ENCODE data around the gene PAK5. TPM values are rescaled to one million over a fixed set of nuclear protein-coding genes. Genes with fewer than 3 reads are reported as not detected.

The PAK5 gene
- total and polyA plus RNA-seq, 7 experiments from 2014 or later = not detected

GRCh38 chr20:9829835-9830234 lies 9.0 kb downstream of the PAK5 start:
- intact Hi-C loops (cut with micrococcal nuclease) = no loop called here
- ATAC-seq = no peak
- H3K4me3 ChIP-seq (ENCODE audit: low read length) = no peak overlapping the region
- peaks cover 0 to 3% (median 0%) of the 10 kb centered on the region in 11 donors for H3K9me3 Mint-ChIP-seq
- no peak overlapping the region for H3K27ac Mint-ChIP-seq
- H3K9me3 ChIP-seq (ENCODE audit: control insufficient read depth in 2 of 3, low read length in 3 of 3) = no peaks in the 10 kb centered on the region
- H3K27me3 ChIP-seq (ENCODE audit: control insufficient read depth in 2 of 2, insufficient read depth in 2 of 2, low read length in 2 of 2) = no peaks in the 10 kb centered on the region
- ChIA-PET POLR2A (no interaction called here), CTCF (no interaction called here)
- DNase-seq = no peak
- no peaks in the 10 kb centered on the region for H3K4me1 ChIP-seq (ENCODE audit: control insufficient read depth in 2 of 2, insufficient read depth in 2 of 2, low read length in 2 of 2)
- H3K4me1 Mint-ChIP-seq = no peaks in the 10 kb centered on the region
- H3K27me3 Mint-ChIP-seq = peaks cover 0 to under 1% (median 0%) of the 10 kb centered on the region in 5 donors
- no peaks in the 10 kb centered on the region for H3K36me3 Mint-ChIP-seq
- no peaks in the 10 kb centered on the region for H3K36me3 ChIP-seq (ENCODE audit: control insufficient read depth in 2 of 3, insufficient read depth in 3 of 3, low read length in 3 of 3)
- no peak overlapping the region for H3K27ac ChIP-seq (ENCODE audit: low read depth, low read length)
- no peak overlapping the region for H3K4me3 Mint-ChIP-seq

GRCh38 chr20:9817654-9818053 lies 21.2 kb downstream of the PAK5 start:
- H3K27ac Mint-ChIP-seq = no peak overlapping the region
- no peaks in the 10 kb centered on the region for H3K27me3 Mint-ChIP-seq

GRCh38 chr20:9815632-9816031 lies 23.2 kb downstream of the PAK5 start:
- intact Hi-C loops (cut with micrococcal nuclease) = no loop called here
- DNase-seq (no peak), ATAC-seq (no peak)
- Histone ChIP-seq H3K36me3 (ENCODE audit: control insufficient read depth in 2 of 3, insufficient read depth in 3 of 3, low read length in 3 of 3) (no peaks in the 10 kb centered on the region), H3K27ac (ENCODE audit: low read depth, low read length) (no peak overlapping the region), H3K4me3 (ENCODE audit: low read length) (no peak overlapping the region), H3K27me3 (ENCODE audit: control insufficient read depth in 2 of 2, insufficient read depth in 2 of 2, low read length in 2 of 2) (no peaks in the 10 kb centered on the region), H3K4me1 (ENCODE audit: control insufficient read depth in 2 of 2, insufficient read depth in 2 of 2, low read length in 2 of 2) (no peaks in the 10 kb centered on the region), H3K9me3 (ENCODE audit: control insufficient read depth in 2 of 3, low read length in 3 of 3) (no peaks in the 10 kb centered on the region)
- POLR2A ChIA-PET = no interaction called here
- no peak overlapping the region for H3K4me3 Mint-ChIP-seq
- no peaks in the 10 kb centered on the region for H3K36me3 Mint-ChIP-seq
- H3K9me3 Mint-ChIP-seq = peaks cover 0 to 5% (median 0%) of the 10 kb centered on the region in 11 donors
- H3K27me3 Mint-ChIP-seq = no peaks in the 10 kb centered on the region
- no peak overlapping the region for H3K27ac Mint-ChIP-seq
- H3K4me1 Mint-ChIP-seq = no peaks in the 10 kb centered on the region
- CTCF ChIA-PET = no interaction called here

More at GRCh38 chr20:9817654-9818053, 21.2 kb downstream of the PAK5 start:
- H3K36me3 Mint-ChIP-seq = no peaks in the 10 kb centered on the region
- Histone ChIP-seq H3K4me3 (ENCODE audit: low read length) (no peak overlapping the region), H3K27me3 (ENCODE audit: control insufficient read depth in 2 of 2, insufficient read depth in 2 of 2, low read length in 2 of 2) (no peaks in the 10 kb centered on the region), H3K36me3 (ENCODE audit: control insufficient read depth in 2 of 3, insufficient read depth in 3 of 3, low read length in 3 of 3) (no peaks in the 10 kb centered on the region), H3K4me1 (ENCODE audit: control insufficient read depth in 2 of 2, insufficient read depth in 2 of 2, low read length in 2 of 2) (no peaks in the 10 kb centered on the region), H3K9me3 (ENCODE audit: control insufficient read depth in 2 of 3, low read length in 3 of 3) (no peaks in the 10 kb centered on the region), H3K27ac (ENCODE audit: low read depth, low read length) (no peak overlapping the region)
- intact Hi-C loops (cut with micrococcal nuclease) = no loop called here
- no peak overlapping the region for H3K4me3 Mint-ChIP-seq
- POLR2A ChIA-PET = no interaction called here
- peaks cover 0 to 5% (median 2%) of the 10 kb centered on the region in 11 donors for H3K9me3 Mint-ChIP-seq
- H3K4me1 Mint-ChIP-seq = no peaks in the 10 kb centered on the region
- CTCF ChIA-PET = no interaction called here
- ATAC-seq (no peak), DNase-seq (no peak)

- CTCF ChIA-PET = no interaction called here
- no peak for DNase-seq
- H3K4me3 Mint-ChIP-seq = no peak overlapping the region
- no peaks in the 10 kb centered on the region for H3K4me1 Mint-ChIP-seq
- no peaks in the 10 kb centered on the region for H3K36me3 ChIP-seq (ENCODE audit: control insufficient read depth in 2 of 3, insufficient read depth in 3 of 3, low read length in 3 of 3)
- POLR2A ChIA-PET = no interaction called here
- H3K27me3 ChIP-seq (ENCODE audit: control insufficient read depth in 2 of 2, insufficient read depth in 2 of 2, low read length in 2 of 2) = no peaks in the 10 kb centered on the region
- H3K36me3 Mint-ChIP-seq = no peaks in the 10 kb centered on the region
- ATAC-seq = no peak
- H3K4me3 ChIP-seq (ENCODE audit: low read length) = no peak overlapping the region
- H3K9me3 ChIP-seq (ENCODE audit: control insufficient read depth in 2 of 3, low read length in 3 of 3) = no peaks in the 10 kb centered on the region
- peaks cover 0 to 11% (median 0%) of the 10 kb centered on the region in 11 donors for H3K9me3 Mint-ChIP-seq
- peaks cover 0 to 7% (median 0%) of the 10 kb centered on the region in 5 donors for H3K27me3 Mint-ChIP-seq
- intact Hi-C loops (cut with micrococcal nuclease) = no loop called here
- no peak overlapping the region for H3K27ac ChIP-seq (ENCODE audit: low read depth, low read length)
- H3K4me1 ChIP-seq (ENCODE audit: control insufficient read depth in 2 of 2, insufficient read depth in 2 of 2, low read length in 2 of 2) = no peaks in the 10 kb centered on the region
- no peak overlapping the region for H3K27ac Mint-ChIP-seq
Observed at GRCh38 chr20:9810738-9811137, 28.1 kb downstream of the PAK5 start.

- H3K9me3 ChIP-seq (ENCODE audit: control insufficient read depth in 2 of 3, low read length in 3 of 3) = no peaks in the 10 kb centered on the region
- intact Hi-C loops (cut with micrococcal nuclease) = no loop called here
Observed at GRCh38 chr20:9809271-9809670, 29.6 kb downstream of the PAK5 start.

GRCh38 chr20:9808166-9808565 lies 30.7 kb downstream of the PAK5 start:
- Mint-ChIP-seq H3K4me1 (no peaks in the 10 kb centered on the region), H3K4me3 (no peak overlapping the region), H3K27me3 (peaks cover 0 to 7% (median 0%) of the 10 kb centered on the region in 5 donors), H3K27ac (no peak overlapping the region), H3K9me3 (peaks cover 0 to 9% (median 3%) of the 10 kb centered on the region in 11 donors), H3K36me3 (no peaks in the 10 kb centered on the region)
- ATAC-seq = no peak
- no peak overlapping the region for H3K4me3 ChIP-seq (ENCODE audit: low read length)
- no peaks in the 10 kb centered on the region for H3K9me3 ChIP-seq (ENCODE audit: control insufficient read depth in 2 of 3, low read length in 3 of 3)
- no peaks in the 10 kb centered on the region for H3K4me1 ChIP-seq (ENCODE audit: control insufficient read depth in 2 of 2, insufficient read depth in 2 of 2, low read length in 2 of 2)
- no peaks in the 10 kb centered on the region for H3K36me3 ChIP-seq (ENCODE audit: control insufficient read depth in 2 of 3, insufficient read depth in 3 of 3, low read length in 3 of 3)
- H3K27me3 ChIP-seq (ENCODE audit: control insufficient read depth in 2 of 2, insufficient read depth in 2 of 2, low read length in 2 of 2) = no peaks in the 10 kb centered on the region
- DNase-seq = no peak
- no peak overlapping the region for H3K27ac ChIP-seq (ENCODE audit: low read depth, low read length)
- ChIA-PET CTCF (no interaction called here), POLR2A (no interaction called here)
- intact Hi-C loops (cut with micrococcal nuclease) = no loop called here

More at GRCh38 chr20:9809271-9809670, 29.6 kb downstream of the PAK5 start:
- Histone ChIP-seq H3K27ac (ENCODE audit: low read depth, low read length) (no peak overlapping the region), H3K27me3 (ENCODE audit: control insufficient read depth in 2 of 2, insufficient read depth in 2 of 2, low read length in 2 of 2) (no peaks in the 10 kb centered on the region), H3K4me3 (ENCODE audit: low read length) (no peak overlapping the region), H3K4me1 (ENCODE audit: control insufficient read depth in 2 of 2, insufficient read depth in 2 of 2, low read length in 2 of 2) (no peaks in the 10 kb centered on the region), H3K36me3 (ENCODE audit: control insufficient read depth in 2 of 3, insufficient read depth in 3 of 3, low read length in 3 of 3) (no peaks in the 10 kb centered on the region)
- peaks cover 0 to 7% (median 0%) of the 10 kb centered on the region in 5 donors for H3K27me3 Mint-ChIP-seq
- POLR2A ChIA-PET = no interaction called here
- CTCF ChIA-PET = no interaction called here
- H3K4me3 Mint-ChIP-seq = no peak overlapping the region
- H3K36me3 Mint-ChIP-seq = no peaks in the 10 kb centered on the region
- DNase-seq (no peak), ATAC-seq (no peak)
- peaks cover 0 to 9% (median 0%) of the 10 kb centered on the region in 11 donors for H3K9me3 Mint-ChIP-seq
- no peak overlapping the region for H3K27ac Mint-ChIP-seq
- no peaks in the 10 kb centered on the region for H3K4me1 Mint-ChIP-seq

- Mint-ChIP-seq H3K27me3 (peaks cover 0 to 7% (median 0%) of the 10 kb centered on the region in 5 donors), H3K9me3 (peaks cover 0 to 12% (median 3%) of the 10 kb centered on the region in 11 donors), H3K4me1 (no peaks in the 10 kb centered on the region), H3K4me3 (no peak overlapping the region), H3K36me3 (no peaks in the 10 kb centered on the region), H3K27ac (no peak overlapping the region)
- H3K36me3 ChIP-seq (ENCODE audit: control insufficient read depth in 2 of 3, insufficient read depth in 3 of 3, low read length in 3 of 3) = no peaks in the 10 kb centered on the region
- no peaks in the 10 kb centered on the region for H3K9me3 ChIP-seq (ENCODE audit: control insufficient read depth in 2 of 3, low read length in 3 of 3)
- H3K4me3 ChIP-seq (ENCODE audit: low read length) = no peak overlapping the region
- ATAC-seq = no peak
- no peaks in the 10 kb centered on the region for H3K4me1 ChIP-seq (ENCODE audit: control insufficient read depth in 2 of 2, insufficient read depth in 2 of 2, low read length in 2 of 2)
- no peak overlapping the region for H3K27ac ChIP-seq (ENCODE audit: low read depth, low read length)
- intact Hi-C loops (cut with micrococcal nuclease) = loop anchor here in 1 of 2 donors (2.0 kb wide), 1 partner anchor 42 kb away; no protein-coding TSS in a partner anchor
- ChIA-PET CTCF (no interaction called here), POLR2A (no interaction called here)
- H3K27me3 ChIP-seq (ENCODE audit: control insufficient read depth in 2 of 2, insufficient read depth in 2 of 2, low read length in 2 of 2) = no peaks in the 10 kb centered on the region
- no peak for DNase-seq
Observed at GRCh38 chr20:9807136-9807535, 31.7 kb downstream of the PAK5 start.
